GM21390 (cell line): ENCODE data around the gene HNMT.

Experiments used
- ATAC-seq: cut with Tn5 transposase; IDR thresholded peaks from one replicate; pipeline ENCODE4 v1.9.1; 2021; ENCODE audit not compliant: unreplicated experiment

Gene HNMT

GRCh38 chr2:138010890-138011289 is 46.6 kb downstream of the HNMT start:
- ATAC-seq = no peak

GRCh38 chr2:138012082-138012481 is 47.8 kb downstream of the HNMT start:
- ATAC-seq = no peak

- ATAC-seq = no peak
Observed at GRCh38 chr2:138012968-138013367, 48.7 kb downstream of the HNMT start.

DNA sequence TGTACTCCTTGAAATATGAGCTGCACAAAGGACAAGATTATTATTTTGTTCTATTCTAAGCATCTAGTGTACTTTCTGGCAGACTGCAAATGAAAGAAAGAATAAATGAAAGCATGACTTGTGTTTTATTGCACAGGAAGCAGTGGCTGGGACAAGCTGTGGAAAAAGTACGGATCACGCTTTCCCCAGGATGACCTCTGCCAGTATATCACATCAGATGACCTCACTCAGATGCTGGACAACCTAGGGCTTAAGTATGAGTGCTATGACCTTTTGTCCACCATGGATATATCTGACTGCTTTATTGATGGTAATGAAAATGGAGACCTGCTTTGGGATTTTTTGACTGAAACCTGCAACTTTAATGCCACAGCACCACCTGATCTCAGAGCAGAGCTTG is 49.4 kb downstream of the HNMT start:
- no peak for ATAC-seq

- ATAC-seq = no peak
Observed at GRCh38 chr2:138015494-138015893, 51.2 kb downstream of the HNMT start.

DNA sequence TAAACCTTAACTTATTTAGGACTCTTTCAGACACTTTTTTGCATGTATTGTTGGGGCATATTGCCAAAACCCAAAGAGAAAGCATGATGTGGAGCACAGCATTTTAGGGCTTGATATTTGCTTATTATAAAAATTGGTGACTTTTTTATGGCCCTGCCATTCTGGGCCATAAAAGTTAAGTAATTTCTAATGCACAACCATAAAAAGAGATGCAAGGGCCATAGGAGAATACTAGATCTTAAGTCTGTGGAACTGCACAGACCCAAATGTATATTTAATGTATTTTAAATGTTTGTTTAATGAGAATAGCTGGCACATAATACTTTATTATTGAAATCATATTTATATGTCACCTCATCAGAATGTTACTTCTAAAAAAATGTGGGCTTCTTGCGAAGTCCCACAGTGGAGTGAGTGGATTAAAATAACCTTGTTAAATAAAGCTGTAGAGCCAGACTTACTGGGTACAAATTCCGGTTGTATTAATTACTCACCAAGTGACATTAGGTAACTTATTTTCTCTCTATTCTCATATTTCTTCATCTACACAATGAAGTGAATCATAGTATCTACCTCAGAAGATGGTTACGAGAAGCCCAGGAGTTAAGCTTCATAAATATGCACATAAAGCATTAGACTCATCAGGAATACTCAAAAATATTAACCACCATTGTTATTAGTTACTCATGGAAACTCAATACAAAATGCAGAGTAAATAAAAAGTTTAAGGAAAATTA is 52.2 kb downstream of the HNMT start:
- no peak for ATAC-seq

- no peak for ATAC-seq
Observed at GRCh38 chr2:138017824-138018223, 53.6 kb downstream of the HNMT start.

- no peak for ATAC-seq
Observed at GRCh38 chr2:138018866-138019688, 54.8 kb downstream of the HNMT start.

DNA sequence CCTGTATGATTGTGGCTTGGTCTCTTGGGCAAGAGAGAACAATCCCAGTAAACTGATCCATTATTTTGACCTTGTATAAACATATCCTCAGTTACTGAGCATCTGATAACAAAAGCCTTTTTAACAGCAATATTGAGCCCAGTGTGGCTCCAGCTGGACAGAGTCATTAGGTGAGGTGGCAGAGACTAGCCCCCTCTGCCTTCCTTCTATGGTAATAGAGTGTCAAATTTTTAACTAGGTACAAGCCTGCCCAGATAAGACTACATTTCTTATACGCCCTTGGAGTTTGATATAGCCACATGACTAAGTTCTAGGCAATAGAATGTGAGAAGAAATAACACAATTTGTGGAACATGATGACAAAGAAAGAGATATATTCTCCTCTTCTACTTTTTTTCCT is 56.2 kb downstream of the HNMT start:
- no peak for ATAC-seq

- ATAC-seq = no peak
Observed at GRCh38 chr2:138021154-138021553, 56.9 kb downstream of the HNMT start.

DNA sequence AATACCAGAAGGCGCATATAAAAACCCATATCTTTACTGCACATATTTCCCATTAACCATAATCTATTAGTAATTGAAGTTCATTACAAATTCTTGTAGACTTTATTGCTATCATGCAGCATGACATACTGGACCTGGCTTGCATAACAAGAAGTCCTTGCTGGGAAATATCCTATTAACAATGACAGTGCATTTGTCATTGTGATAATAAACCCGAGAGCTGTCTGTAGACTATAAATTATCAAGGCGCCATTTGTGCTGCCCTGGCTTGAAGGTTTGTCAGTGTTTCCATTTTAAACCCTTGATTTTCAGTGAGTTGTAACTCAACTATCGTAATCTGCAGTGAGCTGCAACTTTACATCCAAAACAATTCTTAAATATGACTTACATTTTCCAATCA is 59.0 kb downstream of the HNMT start:
- ATAC-seq = no peak

GRCh38 chr2:138023976-138024375 is 59.7 kb downstream of the HNMT start:
- ATAC-seq = no peak

GRCh38 chr2:138026111-138027020 is 62.1 kb downstream of the HNMT start:
- ATAC-seq = no peak

- ATAC-seq = no peak
Observed at GRCh38 chr2:138028538-138028937, 64.3 kb downstream of the HNMT start.

DNA sequence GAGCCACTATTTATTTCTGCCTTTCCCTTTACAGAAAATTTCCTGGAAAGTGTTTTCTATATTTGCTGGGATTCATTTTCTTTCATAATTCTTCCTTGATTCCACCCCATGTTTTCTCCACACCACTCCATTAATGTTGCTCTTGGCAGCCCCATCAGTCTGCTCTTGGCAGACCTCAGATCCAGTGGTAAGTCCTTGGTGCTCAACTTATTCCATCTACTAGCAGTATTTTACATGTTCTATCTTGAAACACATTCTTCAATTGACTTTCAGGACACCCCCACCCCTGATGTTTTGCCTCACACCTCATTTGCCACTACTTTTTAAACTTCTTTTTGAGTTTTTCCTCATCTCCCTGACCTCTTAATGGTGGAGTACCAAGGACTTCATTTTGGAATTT is 65.0 kb downstream of the HNMT start:
- ATAC-seq = no peak

DNA sequence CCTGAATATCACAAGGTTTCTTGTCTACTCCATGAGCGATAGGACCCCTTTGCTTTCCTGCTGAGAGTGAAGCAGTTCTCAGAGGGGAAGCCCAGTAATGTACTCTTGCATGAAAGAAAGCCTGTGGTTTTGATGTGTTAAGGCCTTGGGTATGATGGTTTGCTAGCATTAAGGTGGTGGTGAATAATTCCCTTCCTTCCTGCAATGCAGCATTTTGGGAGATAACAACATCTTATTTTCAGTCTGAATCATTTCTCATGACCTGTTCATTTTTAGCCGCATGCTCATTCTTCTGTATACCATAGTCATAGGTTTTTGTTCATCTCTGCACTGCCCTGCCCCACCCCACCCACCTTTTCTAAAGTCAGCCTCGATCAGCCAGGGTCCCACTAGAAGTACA is 66.2 kb downstream of the HNMT start:
- peak; percentile 79 for ATAC-seq

GRCh38 chr2:138032334-138032733 is 68.1 kb downstream of the HNMT start:
- no peak for ATAC-seq

DNA sequence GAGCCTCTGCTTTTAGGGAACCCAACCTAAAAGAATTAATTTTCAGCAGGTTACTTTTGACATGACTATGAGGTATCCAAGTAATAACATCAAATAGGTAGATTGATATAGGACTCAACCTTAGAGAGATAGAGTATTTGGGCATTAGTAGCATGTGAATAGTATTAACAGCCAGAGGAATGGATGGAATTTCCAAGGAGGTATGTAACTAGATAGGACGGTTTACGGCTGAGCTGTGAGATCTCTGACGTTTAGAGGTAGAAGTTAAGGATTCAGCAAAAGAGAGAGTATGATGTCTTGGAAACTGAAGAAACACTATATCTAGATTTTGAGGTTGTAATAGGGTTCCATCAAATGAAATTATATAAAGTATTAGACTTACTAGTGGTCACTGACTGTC is 70.3 kb downstream of the HNMT start:
- ATAC-seq = no peak

- no peak for ATAC-seq
Observed at GRCh38 chr2:138035608-138036217, 71.4 kb downstream of the HNMT start.

GRCh38 chr2:138036522-138036921 is 72.2 kb downstream of the HNMT start:
- ATAC-seq = no peak

- ATAC-seq = no peak
Observed at GRCh38 chr2:138037090-138037489, 72.8 kb downstream of the HNMT start.
